Lower leg skin (tissue), 4 donors: Measurements from ENCODE around the gene SAMD5. TPM values are rescaled to one million over a fixed set of nuclear protein-coding genes. Genes with fewer than 3 reads are reported as not detected.

Experiments
- DNase-seq, 2 donors: peaks; one replicate each; pipeline ENCODE4 v3.0.0-alpha.2; 2019; ENCODE audit warnings: low spot score in 2 of 2
- H3K4me3 ChIP-seq: fragments of 200-600 bp; sonication (generic); 2 replicates; pipeline ENCODE4 v1.5.1; 2017; ENCODE audit warnings: mild to moderate bottlenecking, low read depth; ENCODE audit not compliant: poor library complexity, severe bottlenecking
- CTCF ChIP-seq, 3 donors: fragments of 450-650 bp; IDR thresholded peaks; one replicate each; pipeline ENCODE4 v1.5.1; 2016; ENCODE audit warnings: antibody characterized with exemption in 3 of 3, mild to moderate bottlenecking in 3 of 3, moderate library complexity in 2 of 3
- POLR2A ChIP-seq, 2 donors: fragments of 450-650 bp; IDR thresholded peaks; one replicate each; pipeline ENCODE4 v1.6.1; 2016 to 2017; ENCODE audit warnings: antibody characterized with exemption in 2 of 2, mild to moderate bottlenecking in 1 of 2, moderate library complexity in 1 of 2
- WGBS, 2 donors: methylation state at CpG; one replicate each; pipeline ENCODE4 v1.1.5; 2018; 5-methylcytosine and 5-hydroxymethylcytosine counted together
- intact Hi-C: fragments of 100-400 bp; cut with DNase I; formaldehyde crosslinking; loops from one replicate; pipeline ENCODE4 v1.15.0; 2023; ENCODE audit warnings: low total_unique reads
- total RNA-seq, 4 donors: library from RNA; depleted of rRNA; stranded (reverse); fragments of >200 nt; gene quantifications; one replicate each; pipeline ENCODE4 v1.1.0, GENCODE V29; 2016

SAMD5 gene
- total RNA-seq, 4 donors from 2014 or later = 0.38 to 2.9 (median 0.87) TPM

GRCh38 chr6:147561726-147562125, 53.2 kb downstream of the SAMD5 start:
- WGBS, 2 donors = 52 to 54% methylated on average over 6 of the region's 6 CpGs
- no peak for DNase-seq
- intact Hi-C loops = no loop called here
- TF ChIP-seq CTCF (IDR thresholded peaks at IDR 0.05) = no peak
- TF ChIP-seq POLR2A (IDR thresholded peaks at IDR 0.05) = no peak
- H3K4me3 ChIP-seq = no peak overlapping the region

GRCh38 chr6:147563472-147563871, 55.0 kb downstream of the SAMD5 start:
- WGBS, 2 donors = 46 to 54% methylated on average over 2 of the region's 2 CpGs
- TF ChIP-seq CTCF (IDR thresholded peaks at IDR 0.05) (no peak), POLR2A (IDR thresholded peaks at IDR 0.05) (no peak)
- intact Hi-C loops = no loop called here
- no peak overlapping the region for H3K4me3 ChIP-seq
- DNase-seq = no peak

GRCh38 chr6:147564556-147564955, 56.1 kb downstream of the SAMD5 start:
- no peak overlapping the region for H3K4me3 ChIP-seq
- 14 to 21% methylated on average over 1 of the region's 1 CpG for WGBS, 2 donors
- TF ChIP-seq CTCF (IDR thresholded peaks at IDR 0.05) (no peak), POLR2A (IDR thresholded peaks at IDR 0.05) (no peak)
- no peak for DNase-seq
- intact Hi-C loops = no loop called here

GRCh38 chr6:147566244-147566898, 57.9 kb downstream of the SAMD5 start:
- TF ChIP-seq POLR2A (IDR thresholded peaks at IDR 0.05) = no peak
- no peak for TF ChIP-seq CTCF (IDR thresholded peaks at IDR 0.05)
- 60 to 68% methylated on average over 3 of the region's 3 CpGs for WGBS, 2 donors
- no peak overlapping the region for H3K4me3 ChIP-seq
- DNase-seq = no peak
- intact Hi-C loops = no loop called here

GRCh38 chr6:147567141-147567805, 58.8 kb downstream of the SAMD5 start:
- no peak overlapping the region for H3K4me3 ChIP-seq
- WGBS, 2 donors = 56 to 59% methylated on average over 3 of the region's 3 CpGs
- no peak for DNase-seq
- TF ChIP-seq POLR2A (IDR thresholded peaks at IDR 0.05) (no peak), CTCF (IDR thresholded peaks at IDR 0.05) (no peak)
- intact Hi-C loops = no loop called here
